C4-2B (cell line): Measurements from ENCODE around the gene ZNF860.

Experiments
- H3K27ac ChIP-seq: fragments of 450-650 bp; 2 replicates; pipeline ENCODE4 v1.5.1; 2017
- ZFX ChIP-seq: fragments of 450-650 bp; IDR thresholded peaks from 2 replicates; pipeline ENCODE4 v1.6.1; 2017
- TF ChIP-seq, protein P1 (sequence below): fragments of 450-650 bp; conservative IDR thresholded peaks from 2 replicates; pipeline ENCODE4 v1.5.1; 2017; ENCODE audit warnings: mild to moderate bottlenecking

Gene ZNF860

GRCh38 chr3:31953091-31953490 lies 28.5 kb upstream of the ZNF860 start:
- H3K27ac ChIP-seq = no peak overlapping the region
- TF ChIP-seq, protein P1, sequence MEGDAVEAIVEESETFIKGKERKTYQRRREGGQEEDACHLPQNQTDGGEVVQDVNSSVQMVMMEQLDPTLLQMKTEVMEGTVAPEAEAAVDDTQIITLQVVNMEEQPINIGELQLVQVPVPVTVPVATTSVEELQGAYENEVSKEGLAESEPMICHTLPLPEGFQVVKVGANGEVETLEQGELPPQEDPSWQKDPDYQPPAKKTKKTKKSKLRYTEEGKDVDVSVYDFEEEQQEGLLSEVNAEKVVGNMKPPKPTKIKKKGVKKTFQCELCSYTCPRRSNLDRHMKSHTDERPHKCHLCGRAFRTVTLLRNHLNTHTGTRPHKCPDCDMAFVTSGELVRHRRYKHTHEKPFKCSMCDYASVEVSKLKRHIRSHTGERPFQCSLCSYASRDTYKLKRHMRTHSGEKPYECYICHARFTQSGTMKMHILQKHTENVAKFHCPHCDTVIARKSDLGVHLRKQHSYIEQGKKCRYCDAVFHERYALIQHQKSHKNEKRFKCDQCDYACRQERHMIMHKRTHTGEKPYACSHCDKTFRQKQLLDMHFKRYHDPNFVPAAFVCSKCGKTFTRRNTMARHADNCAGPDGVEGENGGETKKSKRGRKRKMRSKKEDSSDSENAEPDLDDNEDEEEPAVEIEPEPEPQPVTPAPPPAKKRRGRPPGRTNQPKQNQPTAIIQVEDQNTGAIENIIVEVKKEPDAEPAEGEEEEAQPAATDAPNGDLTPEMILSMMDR = no peak
- no peak for TF ChIP-seq ZFX

GRCh38 chr3:31953636-31954035 lies 27.9 kb upstream of the ZNF860 start:
- no peak overlapping the region for H3K27ac ChIP-seq
- TF ChIP-seq ZFX = no peak
- TF ChIP-seq, protein P1 = no peak

- TF ChIP-seq, protein P1 = no peak
- no peak for TF ChIP-seq ZFX
Measured at GRCh38 chr3:31955581-31955980, 26.0 kb upstream of the ZNF860 start.

GRCh38 chr3:31957106-31957505 lies 24.4 kb upstream of the ZNF860 start:
- no peak overlapping the region for H3K27ac ChIP-seq
- no peak for TF ChIP-seq ZFX
- TF ChIP-seq, protein P1 = no peak

More at GRCh38 chr3:31955581-31955980, 26.0 kb upstream of the ZNF860 start:
- H3K27ac ChIP-seq = no peak overlapping the region

DNA sequence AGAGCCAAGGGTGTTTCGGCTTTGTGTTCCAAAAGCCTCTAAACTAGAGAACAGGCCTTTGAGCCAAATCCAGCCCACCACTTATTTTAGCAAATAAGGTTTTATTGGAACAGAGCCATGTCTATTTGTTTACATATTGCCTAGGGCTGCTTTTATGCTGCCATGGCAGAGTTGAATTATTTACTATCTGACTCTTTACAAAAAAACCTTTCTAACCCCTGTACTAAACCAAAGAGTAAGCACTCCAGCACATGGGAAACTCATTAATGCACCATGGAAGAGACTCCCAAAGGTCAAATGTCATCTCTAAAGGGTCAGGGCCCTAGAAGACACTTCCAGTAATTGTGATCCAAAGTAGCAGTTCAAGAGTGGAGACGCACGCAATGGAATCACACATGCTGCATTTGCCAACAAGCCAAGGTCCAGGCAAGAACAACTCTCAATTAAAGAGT lies 22.8 kb upstream of the ZNF860 start:
- TF ChIP-seq ZFX = no peak
- TF ChIP-seq, protein P1 = no peak
- no peak overlapping the region for H3K27ac ChIP-seq

GRCh38 chr3:31959251-31959650 lies 22.3 kb upstream of the ZNF860 start:
- no peak overlapping the region for H3K27ac ChIP-seq
- TF ChIP-seq ZFX = no peak
- TF ChIP-seq, protein P1 = no peak

DNA sequence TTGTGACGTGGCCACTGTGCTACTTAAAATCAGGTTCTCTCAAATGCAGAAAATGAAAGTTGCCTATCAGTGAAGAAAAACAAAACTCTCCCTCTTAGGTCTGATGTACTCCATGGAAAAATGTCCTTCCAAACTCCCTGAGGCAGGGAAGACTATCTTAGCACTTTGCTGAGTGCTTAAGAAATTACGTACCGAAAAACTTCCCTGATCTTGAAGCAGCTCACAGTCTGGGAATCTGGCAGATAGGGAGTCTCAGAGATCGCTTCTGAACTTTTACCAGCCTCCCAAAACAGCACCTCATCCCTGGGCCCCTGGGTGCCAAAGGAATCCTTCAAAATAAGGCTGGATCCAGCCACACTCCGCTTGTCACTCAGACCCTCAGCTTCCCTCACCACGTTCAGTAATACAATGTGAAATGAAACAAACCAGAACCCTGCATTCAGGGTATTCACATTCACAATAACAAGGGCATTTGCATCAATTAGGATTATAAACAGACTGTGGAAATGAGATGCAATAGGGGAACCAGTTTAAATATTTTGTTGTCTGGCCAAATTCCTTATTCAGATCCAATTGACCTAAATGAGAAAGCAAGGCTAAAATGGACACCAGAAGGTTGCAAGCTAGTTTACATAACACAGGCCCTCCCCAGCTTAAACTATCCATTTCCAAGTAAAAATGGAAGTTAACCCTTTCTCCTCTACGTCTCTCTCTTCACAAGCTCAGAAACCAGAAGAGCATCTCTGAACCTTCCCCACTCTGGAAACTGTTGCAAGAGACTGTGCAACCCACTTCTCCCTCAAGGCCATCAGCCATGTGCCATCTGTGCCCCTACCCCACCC lies 21.4 kb upstream of the ZNF860 start:
- H3K27ac ChIP-seq = no peak overlapping the region
- TF ChIP-seq, protein P1 = no peak
- TF ChIP-seq ZFX = no peak
